Measurements from ENCODE around the gene SERPINB10. TPM values are rescaled to one million over a fixed set of nuclear protein-coding genes. Genes with fewer than 3 reads are reported as not detected.

Gene SERPINB10
- polyA plus RNA-seq, 1 donor = not detected

- no peak for DNase-seq
- Histone ChIP-seq H3K4me3 (ENCODE audit: low read length) (no peak overlapping the region), H3K4me1 (ENCODE audit: control insufficient read depth, insufficient read depth, low read length) (peaks cover 6% of the 10 kb centered on the region), H3K27ac (ENCODE audit: low read length) (no peak overlapping the region), H3K27me3 (ENCODE audit: control insufficient read depth, insufficient read depth, low read length) (no peaks in the 10 kb centered on the region), H3K36me3 (ENCODE audit: control insufficient read depth, insufficient read depth, low read length) (no peaks in the 10 kb centered on the region), H3K9me3 (ENCODE audit: control insufficient read depth, low read depth, low read length) (no peaks in the 10 kb centered on the region)
These were observed 57.1 kb downstream of the SERPINB10 start for GRCh38 chr18:63964908-63965307.

GRCh38 chr18:63965716-63966330 is 58.1 kb downstream of the SERPINB10 start:
- H3K4me1 ChIP-seq (ENCODE audit: control insufficient read depth, insufficient read depth, low read length) = peaks cover 6% of the 10 kb centered on the region
- H3K9me3 ChIP-seq (ENCODE audit: control insufficient read depth, low read depth, low read length) = peaks cover 2% of the 10 kb centered on the region
- H3K4me3 ChIP-seq (ENCODE audit: low read length) = no peak overlapping the region
- no peak overlapping the region for H3K27ac ChIP-seq (ENCODE audit: low read length)
- no peak for DNase-seq
- no peaks in the 10 kb centered on the region for H3K36me3 ChIP-seq (ENCODE audit: control insufficient read depth, insufficient read depth, low read length)
- WGBS (ENCODE audit: insufficient coverage, low lambda C conversion rate) = 67% methylated on average over 1 of the region's 5 CpGs
- H3K27me3 ChIP-seq (ENCODE audit: control insufficient read depth, insufficient read depth, low read length) = no peaks in the 10 kb centered on the region

GRCh38 chr18:63969942-63970808 is 62.4 kb downstream of the SERPINB10 start, which contains the start of gene SERPINB8:
TSS of gene SERPINB8 (plus strand) at chr18:63970081. CDS start at chr18:63978309, 8,228 bp downstream.
- H3K9me3 ChIP-seq (ENCODE audit: control insufficient read depth, low read depth, low read length) = peaks cover 2% of the 10 kb centered on the region
- peak within 1 kb of the TSS; percentile 83 for H3K4me3 ChIP-seq (ENCODE audit: low read length)
- H3K27me3 ChIP-seq (ENCODE audit: control insufficient read depth, insufficient read depth, low read length) = no peaks in the 10 kb centered on the region
- H3K27ac ChIP-seq (ENCODE audit: low read length) = peak within 1 kb of the TSS; percentile 99
- WGBS (ENCODE audit: insufficient coverage, low lambda C conversion rate) = 0% methylated on average over 1 of the region's 62 CpGs
- DNase-seq = peak; percentile 91 to 97
- H3K36me3 ChIP-seq (ENCODE audit: control insufficient read depth, insufficient read depth, low read length) = no peaks in the 10 kb centered on the region
- peaks cover 9% of the 10 kb centered on the region for H3K4me1 ChIP-seq (ENCODE audit: control insufficient read depth, insufficient read depth, low read length)

GRCh38 chr18:63970809-63971205 is 63.0 kb downstream of the SERPINB10 start:
- DNase-seq = peak; percentile 72 to 88
- H3K27ac ChIP-seq (ENCODE audit: low read length) = peak overlapping the region; percentile 99
- no peaks in the 10 kb centered on the region for H3K36me3 ChIP-seq (ENCODE audit: control insufficient read depth, insufficient read depth, low read length)
- H3K4me3 ChIP-seq (ENCODE audit: low read length) = peak overlapping the region; percentile 83
- H3K9me3 ChIP-seq (ENCODE audit: control insufficient read depth, low read depth, low read length) = peaks cover 2% of the 10 kb centered on the region
- WGBS (ENCODE audit: insufficient coverage, low lambda C conversion rate) = no CpG with 5 or more reads among the region's 18 CpGs
- H3K27me3 ChIP-seq (ENCODE audit: control insufficient read depth, insufficient read depth, low read length) = no peaks in the 10 kb centered on the region
- peaks cover 9% of the 10 kb centered on the region for H3K4me1 ChIP-seq (ENCODE audit: control insufficient read depth, insufficient read depth, low read length)

- Histone ChIP-seq H3K36me3 (ENCODE audit: control insufficient read depth, insufficient read depth, low read length) (no peaks in the 10 kb centered on the region), H3K9me3 (ENCODE audit: control insufficient read depth, low read depth, low read length) (peaks cover 2% of the 10 kb centered on the region), H3K27me3 (ENCODE audit: control insufficient read depth, insufficient read depth, low read length) (no peaks in the 10 kb centered on the region), H3K4me3 (ENCODE audit: low read length) (peak overlapping the region; percentile 83), H3K27ac (ENCODE audit: low read length) (peak overlapping the region; percentile 99), H3K4me1 (ENCODE audit: control insufficient read depth, insufficient read depth, low read length) (peaks cover 9% of the 10 kb centered on the region)
- WGBS (ENCODE audit: insufficient coverage, low lambda C conversion rate) = 77% methylated on average over 2 of the region's 13 CpGs
- DNase-seq = no peak
These were observed 63.7 kb downstream of the SERPINB10 start for GRCh38 chr18:63971320-63972001.

- no peaks in the 10 kb centered on the region for H3K36me3 ChIP-seq (ENCODE audit: control insufficient read depth, insufficient read depth, low read length)
- peaks cover 2% of the 10 kb centered on the region for H3K9me3 ChIP-seq (ENCODE audit: control insufficient read depth, low read depth, low read length)
- no peak overlapping the region for H3K27ac ChIP-seq (ENCODE audit: low read length)
- H3K4me1 ChIP-seq (ENCODE audit: control insufficient read depth, insufficient read depth, low read length) = peaks cover 9% of the 10 kb centered on the region
- H3K27me3 ChIP-seq (ENCODE audit: control insufficient read depth, insufficient read depth, low read length) = no peaks in the 10 kb centered on the region
- DNase-seq = no peak
- H3K4me3 ChIP-seq (ENCODE audit: low read length) = no peak overlapping the region
- WGBS (ENCODE audit: insufficient coverage, low lambda C conversion rate) = 100% methylated on average over 2 of the region's 5 CpGs
These were observed 64.2 kb downstream of the SERPINB10 start for GRCh38 chr18:63972002-63972376.

GRCh38 chr18:63974991-63975390 is 67.2 kb downstream of the SERPINB10 start:
- WGBS (ENCODE audit: insufficient coverage, low lambda C conversion rate) = no CpG with 5 or more reads among the region's 2 CpGs
- Histone ChIP-seq H3K36me3 (ENCODE audit: control insufficient read depth, insufficient read depth, low read length) (no peaks in the 10 kb centered on the region), H3K4me1 (ENCODE audit: control insufficient read depth, insufficient read depth, low read length) (peaks cover 5% of the 10 kb centered on the region), H3K27me3 (ENCODE audit: control insufficient read depth, insufficient read depth, low read length) (no peaks in the 10 kb centered on the region), H3K9me3 (ENCODE audit: control insufficient read depth, low read depth, low read length) (peaks cover 2% of the 10 kb centered on the region), H3K27ac (ENCODE audit: low read length) (no peak overlapping the region), H3K4me3 (ENCODE audit: low read length) (no peak overlapping the region)
- DNase-seq = peak in 1 of 2 donors; percentile 23

GRCh38 chr18:63975628-63976027 is 67.9 kb downstream of the SERPINB10 start:
- no peak for DNase-seq
- no peaks in the 10 kb centered on the region for H3K36me3 ChIP-seq (ENCODE audit: control insufficient read depth, insufficient read depth, low read length)
- no peaks in the 10 kb centered on the region for H3K9me3 ChIP-seq (ENCODE audit: control insufficient read depth, low read depth, low read length)
- WGBS (ENCODE audit: insufficient coverage, low lambda C conversion rate) = no CpG with 5 or more reads among the region's 3 CpGs
- no peak overlapping the region for H3K4me3 ChIP-seq (ENCODE audit: low read length)
- H3K27ac ChIP-seq (ENCODE audit: low read length) = no peak overlapping the region
- no peaks in the 10 kb centered on the region for H3K27me3 ChIP-seq (ENCODE audit: control insufficient read depth, insufficient read depth, low read length)
- H3K4me1 ChIP-seq (ENCODE audit: control insufficient read depth, insufficient read depth, low read length) = peaks cover 5% of the 10 kb centered on the region

GRCh38 chr18:63977040-63977439 is 69.3 kb downstream of the SERPINB10 start:
- H3K4me3 ChIP-seq (ENCODE audit: low read length) = no peak overlapping the region
- peaks cover 2% of the 10 kb centered on the region for H3K4me1 ChIP-seq (ENCODE audit: control insufficient read depth, insufficient read depth, low read length)
- no peak for DNase-seq
- no peaks in the 10 kb centered on the region for H3K27me3 ChIP-seq (ENCODE audit: control insufficient read depth, insufficient read depth, low read length)
- WGBS (ENCODE audit: insufficient coverage, low lambda C conversion rate) = no CpG with 5 or more reads among the region's 3 CpGs
- no peaks in the 10 kb centered on the region for H3K9me3 ChIP-seq (ENCODE audit: control insufficient read depth, low read depth, low read length)
- H3K36me3 ChIP-seq (ENCODE audit: control insufficient read depth, insufficient read depth, low read length) = peaks cover 10% of the 10 kb centered on the region
- H3K27ac ChIP-seq (ENCODE audit: low read length) = no peak overlapping the region

- no peaks in the 10 kb centered on the region for H3K9me3 ChIP-seq (ENCODE audit: control insufficient read depth, low read depth, low read length)
- H3K27me3 ChIP-seq (ENCODE audit: control insufficient read depth, insufficient read depth, low read length) = no peaks in the 10 kb centered on the region
- peak; percentile 38 to 57 for DNase-seq
- H3K36me3 ChIP-seq (ENCODE audit: control insufficient read depth, insufficient read depth, low read length) = peaks cover 14% of the 10 kb centered on the region
- H3K4me1 ChIP-seq (ENCODE audit: control insufficient read depth, insufficient read depth, low read length) = peaks cover 2% of the 10 kb centered on the region
- no peak overlapping the region for H3K27ac ChIP-seq (ENCODE audit: low read length)
- peak overlapping the region; percentile 1 for H3K4me3 ChIP-seq (ENCODE audit: low read length)
- WGBS (ENCODE audit: insufficient coverage, low lambda C conversion rate) = 0% methylated on average over 1 of the region's 6 CpGs
These were observed 71.7 kb downstream of the SERPINB10 start for GRCh38 chr18:63979409-63979920.
